ENCODE results near the gene CTXN3.

Gene CTXN3

GRCh38 chr5:127700237-127700766 is 51.4 kb downstream of the CTXN3 start:
- no peak for DNase-seq

- no peak for DNase-seq
These were observed 53.6 kb downstream of the CTXN3 start for GRCh38 chr5:127702434-127702833.

DNA sequence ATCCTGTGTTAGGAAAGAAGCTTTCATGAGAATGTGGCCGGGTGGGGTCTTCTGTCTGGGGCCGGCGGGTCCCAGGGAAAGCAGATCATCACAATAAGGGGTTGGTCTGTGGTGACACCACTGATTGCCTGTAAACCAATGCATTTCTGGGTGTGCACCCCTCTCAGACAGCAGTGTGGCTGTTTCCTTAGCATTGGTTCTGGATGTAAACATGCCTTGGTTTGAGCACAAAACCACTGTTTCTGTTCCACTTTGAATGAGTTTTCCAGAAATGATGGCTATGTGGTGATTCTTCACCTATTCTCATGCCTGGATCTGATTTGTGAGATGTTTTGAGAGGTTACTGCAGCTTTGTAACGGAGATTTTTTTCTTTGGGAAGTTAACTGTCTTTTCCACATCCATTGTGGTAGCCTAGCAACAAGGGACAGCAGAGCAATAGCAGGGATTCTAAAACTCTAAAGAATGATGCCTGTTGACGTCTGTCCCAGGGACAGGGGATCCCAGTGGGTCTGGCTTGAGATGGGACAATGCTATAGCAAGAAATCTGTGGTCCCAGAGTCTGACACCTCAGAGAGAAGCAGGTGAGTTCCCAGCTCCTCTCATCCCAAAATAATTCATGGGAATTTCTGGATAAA is 54.2 kb downstream of the CTXN3 start, which contains the start of gene CCDC192:
Gene CCDC192, plus strand, starts transcription at position 466 of the 636 bp plus-strand sequence. Its CDS starts 55 bp downstream, at position 521.
- no peak for DNase-seq

- no peak for DNase-seq
These were observed 56.4 kb downstream of the CTXN3 start for GRCh38 chr5:127705120-127705892.

DNA sequence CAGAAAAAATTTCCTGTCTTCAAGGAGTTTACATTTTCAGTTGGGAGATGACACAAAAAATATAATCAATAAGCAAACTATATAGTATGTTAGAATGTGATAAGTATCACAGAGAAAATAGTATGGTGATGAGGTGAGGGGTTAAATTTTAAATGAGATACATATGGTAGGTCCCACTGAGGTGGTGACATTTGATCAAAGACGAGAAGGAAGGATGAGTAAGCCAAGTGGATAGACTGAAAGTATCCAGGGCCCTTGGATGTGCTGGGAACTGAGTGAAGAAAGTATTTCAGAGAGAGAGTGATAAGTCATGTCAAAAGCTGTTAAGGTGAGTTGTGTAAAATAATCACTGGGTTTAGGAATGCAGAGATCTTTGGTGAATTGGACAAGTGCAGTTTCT is 57.8 kb downstream of the CTXN3 start:
- no peak for DNase-seq

GRCh38 chr5:127707209-127707608 is 58.3 kb downstream of the CTXN3 start:
- no peak for DNase-seq

All from NCI-H1092 treated with DMSO at 0.1 percent for 48 hours (cell line).